HCT116 (cell line): ENCODE results near the gene FST. TPM values are rescaled to one million over a fixed set of nuclear protein-coding genes. Genes with fewer than 3 reads are reported as not detected.
A peak's percentile ranks its signal among the peaks of the same experiment; 100 is the strongest.

Source experiments
- ATAC-seq: fragments of 200-7000 bp; cut with Tn5 transposase; 2 replicates; pipeline ENCODE4 v1.9.1; 2020; ENCODE audit warnings: mild to moderate bottlenecking, moderate library complexity
- BruUV-seq: library from RNA; stranded (reverse); fragments of 400-500 nt; replicated peaks from 2 replicates; lab custom pipeline; 2021; lab: Mats Ljungman, UMichigan
- CTCF ChIA-PET: fragments of 300-600 bp; sonication (Branson Sonifier 250); formaldehyde crosslinking; loops from one replicate; lab custom pipeline; 2021; ENCODE audit warnings: antibody characterized with exemption; lab: Charles Lee
- POLR2A ChIA-PET: fragments of 300-600, 350-600 bp; sonication (Branson Sonifier 250); formaldehyde crosslinking; loops from one replicate; lab custom pipeline; 2021; ENCODE audit warnings: antibody characterized with exemption; lab: Charles Lee
- RAD21 ChIA-PET, 2 experiments: fragments of 300-600 bp; sonication (Branson Sonifier 250); formaldehyde crosslinking; loops; one replicate each; lab custom pipeline; 2023; ENCODE audit warnings: low total read pairs in 2 of 2; ENCODE audit not compliant: uncharacterized antibody in 2 of 2, unreplicated experiment in 2 of 2, low non-redundant PET in 1 of 2; lab: Charles Lee
- DNase-seq: peaks from one replicate; pipeline ENCODE4 v3.0.0-alpha.2; 2010; ENCODE audit warnings: low read depth, low spot score
- H2AFZ ChIP-seq: fragments of 200-600 bp; shearing (Covaris generic), sonication (generic); 2 replicates; pipeline ENCODE4 v1.6.1; 2017; ENCODE audit warnings: low read depth, mixed run types, mixed read lengths, antibody characterized with exemption, low read length; ENCODE audit not compliant: poor library complexity, severe bottlenecking
- H3K27ac ChIP-seq: 2 replicates; pipeline ENCODE4 v1.5.1; 2012; ENCODE audit warnings: low read depth, low read length
- H3K27me3 ChIP-seq: fragments of 200-600 bp; sonication (generic); 2 replicates; pipeline ENCODE4 v1.6.1; 2016; ENCODE audit warnings: mixed run types, low read length, mixed read lengths; ENCODE audit not compliant: insufficient read depth
- H3K36me3 ChIP-seq, 2 experiments: fragments of 200-500 bp in 1 of 2; fragments of 200-600 bp in 1 of 2; sonication (Bioruptor generic) in 1 of 2; sonication (generic) in 1 of 2; 2 replicates each; pipeline versions ENCODE4 v1.5.1 to v1.6.1; 2014 to 2016; ENCODE audit warnings: low read length in 2 of 2, inconsistent platforms in 1 of 2, mixed read lengths in 1 of 2, mixed run types in 1 of 2; ENCODE audit not compliant: insufficient read depth in 2 of 2, control insufficient read depth in 1 of 2
- H3K4me1 ChIP-seq, 2 experiments: fragments of 200-600 bp in 1 of 2; sonication (generic) in 1 of 2; 2 replicates each; pipeline versions ENCODE4 v1.5.1 to v1.6.1; 2012 to 2017; ENCODE audit warnings: low read length in 2 of 2, inconsistent platforms in 1 of 2, mild to moderate bottlenecking in 1 of 2, mixed read lengths in 1 of 2, mixed run types in 1 of 2, moderate library complexity in 1 of 2; ENCODE audit not compliant: insufficient read depth in 2 of 2, control insufficient read depth in 1 of 2
- H3K4me2 ChIP-seq: fragments of 200-600 bp; sonication (generic); 2 replicates; pipeline ENCODE4 v1.6.1; 2017; ENCODE audit warnings: mixed run types, low read length, mixed read lengths
- H3K4me3 ChIP-seq, 2 experiments: fragments of 200-600 bp in 1 of 2; sonication (generic) in 1 of 2; replicated peaks in 1 of 2; 2 replicates each; pipeline ENCODE4 v1.5.1; 2011 to 2016; ENCODE audit warnings: low read length in 2 of 2, control low read depth in 1 of 2, low read depth in 1 of 2, mild to moderate bottlenecking in 1 of 2, mixed read lengths in 1 of 2, mixed run types in 1 of 2
- H3K79me2 ChIP-seq: fragments of 200-600 bp; sonication (generic); 2 replicates; pipeline ENCODE4 v1.6.1; 2017; ENCODE audit warnings: mild to moderate bottlenecking, mixed run types, low read length, moderate library complexity, mixed read lengths; ENCODE audit not compliant: insufficient read depth
- H3K9ac ChIP-seq: fragments of 200-600 bp; sonication (generic); 2 replicates; pipeline ENCODE4 v1.6.1; 2016; ENCODE audit warnings: low read length, mixed read lengths
- H3K9me2 ChIP-seq: fragments of 200-600 bp; sonication (generic), shearing (Covaris generic); 2 replicates; pipeline ENCODE4 v1.6.1; 2017; ENCODE audit warnings: mixed run types, mild to moderate bottlenecking, moderate library complexity; ENCODE audit not compliant: insufficient read depth
- H3K9me3 ChIP-seq, 2 experiments: fragments of 200-500 bp in 1 of 2; fragments of 200-600 bp in 1 of 2; sonication (Bioruptor generic) in 1 of 2; sonication (generic) in 1 of 2; 2 replicates each; pipeline ENCODE4 v1.6.1; 2014 to 2017; ENCODE audit warnings: low read length in 2 of 2, mixed read lengths in 2 of 2, inconsistent platforms in 1 of 2, low read depth in 1 of 2, mild to moderate bottlenecking in 1 of 2, mixed run types in 1 of 2, moderate library complexity in 1 of 2; ENCODE audit not compliant: control insufficient read depth in 1 of 2, insufficient read depth in 1 of 2
- H4K20me1 ChIP-seq: fragments of 200-600 bp; sonication (generic), shearing (Covaris generic); 2 replicates; pipeline ENCODE4 v1.6.1; 2017; ENCODE audit warnings: mixed run types, mild to moderate bottlenecking, moderate library complexity; ENCODE audit not compliant: insufficient read depth
- CTCF ChIP-seq, 3 experiments: fragments of 200-600 bp in 1 of 3; sonication (generic) in 1 of 3; IDR thresholded peaks in 2 of 3; conservative IDR thresholded peaks in 1 of 3; 2 replicates each; pipeline ENCODE4 v1.5.1; 2012 to 2017; ENCODE audit warnings: low read depth in 2 of 3, low read length in 2 of 3, antibody characterized with exemption in 1 of 3, borderline replicate concordance in 1 of 3, control low read depth in 1 of 3, mild to moderate bottlenecking in 1 of 3, mixed read lengths in 1 of 3, mixed run types in 1 of 3, moderate library complexity in 1 of 3; ENCODE audit not compliant: insufficient read depth in 1 of 3
- MAX ChIP-seq: IDR thresholded peaks from 2 replicates; pipeline ENCODE4 v1.6.1; 2012
- RAD21 ChIP-seq: IDR thresholded peaks from 2 replicates; pipeline ENCODE4 v1.6.1; 2012; ENCODE audit warnings: low read depth, mild to moderate bottlenecking
- TCF7L2 ChIP-seq: IDR thresholded peaks from 2 replicates; pipeline ENCODE4 v1.7.0; 2011; ENCODE audit warnings: borderline replicate concordance, inconsistent platforms; ENCODE audit not compliant: insufficient read depth, insufficient read length; ENCODE audit errors: extremely low read depth
- intact Hi-C: fragments of 100-400 bp; cut with micrococcal nuclease; formaldehyde crosslinking; loops from 2 replicates; pipeline ENCODE4 v1.10.0; 2022
- total RNA-seq: library from RNA; stranded (reverse); gene quantifications from one replicate; pipeline ENCODE4 v1.2.1, GENCODE V29; 2021; ENCODE audit not compliant: unreplicated experiment

FST gene
- total RNA-seq, 1 experiment from 2014 or later: 0.34 TPM

GRCh38 chr5:53476531-53477480, 3.6 kb upstream of the FST start (continued):
- TF ChIP-seq CTCF (IDR thresholded peaks at IDR 0.05 in 2 of 3, conservative IDR thresholded peaks at IDR 0.05 in 1 of 3; ENCODE audit: borderline replicate concordance in 1 of 3, insufficient read depth in 1 of 3, low read depth in 2 of 3, low read length in 2 of 3): no peak

- CTCF ChIA-PET: interaction anchor here (0.7 to 3.0 kb wide), 7 partner anchors 9 to 756 kb away, joined by 3 to 10 read pairs (median 3); no protein-coding TSS in a partner anchor
- POLR2A ChIA-PET: interaction anchor here (0.7 to 0.8 kb wide), 2 partner anchors 13 to 384 kb away, joined by 3 read pairs; no protein-coding TSS in a partner anchor
- H3K27ac ChIP-seq: no peak overlapping the region
Observed at GRCh38 chr5:53478411-53479044, 1.9 kb upstream of the FST start.

More at GRCh38 chr5:53478411-53479044, 1.9 kb upstream of the FST start:
- Histone ChIP-seq H3K27me3 (peaks cover 13% of the 10 kb centered on the region; the same call in 1 of the 2 replicates), H3K4me3 (peak overlapping the region; percentile 35 to 53), H4K20me1 (no peaks in the 10 kb centered on the region), H3K36me3 (no peaks in the 10 kb centered on the region), H3K79me2 (no peaks in the 10 kb centered on the region), H3K9me3 (no peaks in the 10 kb centered on the region), H3K9me2 (no peaks in the 10 kb centered on the region)
- BruUV-seq: no TSS peak
- intact Hi-C loops: loop anchor here (2.0 to 5.0 kb wide), 2 partner anchors 392 to 739 kb away; no protein-coding TSS in a partner anchor
- peak; percentile 31 for TF ChIP-seq TCF7L2
- peak; percentile 76 for TF ChIP-seq RAD21
- peak; percentile 48 to 74 (median 60); a peak in 5 of 6 replicates for TF ChIP-seq CTCF (IDR thresholded peaks at IDR 0.05 in 2 of 3, conservative IDR thresholded peaks at IDR 0.05 in 1 of 3; ENCODE audit: borderline replicate concordance in 1 of 3, insufficient read depth in 1 of 3, low read depth in 2 of 3, low read length in 2 of 3)
- no peak for TF ChIP-seq MAX
- TF ChIP-seq, all 23 proteins: peak for 3
- peak overlapping the region; percentile 49 for H2AFZ ChIP-seq
- ATAC-seq (peak; percentile 65), DNase-seq (peak; percentile 60)
- H3K4me2 ChIP-seq: peak overlapping the region; percentile 87
- peaks cover 0 to 31% of the 10 kb centered on the region in 2 experiments; a peak in 3 of 4 replicates for H3K4me1 ChIP-seq
- RAD21 ChIA-PET: interaction anchor here in 1 of 2 experiments (0.7 to 0.9 kb wide), 2 partner anchors 211 to 738 kb away, joined by 3 to 5 read pairs; no protein-coding TSS in a partner anchor
- no peak overlapping the region for H3K9ac ChIP-seq
